ENCODE measurements around the gene FANCE.
A peak's percentile ranks its signal among the peaks of the same experiment; 100 is the strongest.
"Not testable (repeated sequence)": the region's sequence is repeated elsewhere in the genome, so short reads cannot be mapped to it uniquely, and the experiment has no call there.

Gene FANCE

GRCh38 chr6:35432702-35433101, 19.4 kb upstream of the FANCE start:
- DNase-seq (ENCODE audit: low spot score), result not testable (repeated sequence)

GRCh38 chr6:35435074-35435837, 16.9 kb upstream of the FANCE start:
- DNase-seq (ENCODE audit: low spot score), result no peak

- DNase-seq (ENCODE audit: low spot score), result no peak
Observed at GRCh38 chr6:35436071-35436857, 15.9 kb upstream of the FANCE start.

DNA sequence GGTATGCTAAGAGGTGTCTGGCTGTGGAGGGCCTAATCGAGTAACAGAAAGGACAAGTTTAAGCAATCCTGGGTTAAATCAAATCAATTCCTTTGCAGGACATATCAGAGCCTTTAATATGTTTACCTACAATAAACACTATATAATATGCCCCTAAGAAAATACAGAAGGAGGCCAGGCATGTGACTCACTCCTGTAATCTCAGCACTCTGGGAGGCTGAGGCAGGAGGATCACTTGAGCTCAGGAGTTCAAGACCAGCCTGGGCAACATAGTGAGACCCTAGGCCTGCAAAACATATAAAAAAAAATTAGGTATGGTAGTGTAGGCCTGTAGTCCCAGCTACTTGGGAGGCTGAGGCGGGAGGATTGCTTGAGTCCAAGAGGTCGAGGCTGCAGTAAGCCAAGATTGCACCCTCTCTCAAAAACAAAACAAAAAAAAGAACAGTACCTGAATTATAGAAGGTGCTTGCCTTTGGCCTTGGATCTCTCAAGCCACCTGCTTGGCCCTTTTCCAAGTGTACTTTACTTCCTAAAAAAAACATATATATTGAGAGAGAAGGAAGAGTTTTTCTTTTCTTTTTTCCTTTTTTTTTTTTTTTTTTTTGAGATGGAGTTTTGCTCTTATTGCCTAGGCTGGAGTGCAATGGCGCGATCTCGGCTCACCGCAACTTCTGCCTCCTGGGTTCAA, 13.6 kb upstream of the FANCE start:
- not testable (repeated sequence) for DNase-seq (ENCODE audit: low spot score)

DNA sequence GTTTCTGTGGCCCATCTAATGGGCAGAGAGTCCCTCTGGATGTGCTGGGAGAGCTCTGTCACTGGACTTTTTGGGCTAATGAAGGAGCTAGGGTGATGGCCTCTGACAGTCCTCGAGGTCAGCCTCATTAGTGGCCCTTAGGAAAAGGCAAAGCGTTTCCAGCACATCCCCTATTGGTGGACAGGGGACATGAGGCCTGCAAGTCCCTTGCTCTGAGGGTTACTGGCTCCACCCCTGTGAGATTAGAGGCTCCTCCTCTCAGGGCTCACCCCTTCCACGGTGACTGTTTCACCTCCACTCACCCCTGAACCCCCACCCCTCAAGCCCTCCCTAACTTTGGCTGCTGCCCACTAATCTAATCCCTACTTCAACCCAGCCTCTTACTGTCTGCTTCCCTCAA, 12.8 kb upstream of the FANCE start:
- DNase-seq (ENCODE audit: low spot score), result no peak

GRCh38 chr6:35441205-35441604, 10.9 kb upstream of the FANCE start:
- no peak for DNase-seq (ENCODE audit: low spot score)

GRCh38 chr6:35441642-35442041, 10.5 kb upstream of the FANCE start:
- DNase-seq (ENCODE audit: low spot score), result no peak

- no peak for DNase-seq (ENCODE audit: low spot score)
Observed at GRCh38 chr6:35442693-35443092, 9.4 kb upstream of the FANCE start.

DNA sequence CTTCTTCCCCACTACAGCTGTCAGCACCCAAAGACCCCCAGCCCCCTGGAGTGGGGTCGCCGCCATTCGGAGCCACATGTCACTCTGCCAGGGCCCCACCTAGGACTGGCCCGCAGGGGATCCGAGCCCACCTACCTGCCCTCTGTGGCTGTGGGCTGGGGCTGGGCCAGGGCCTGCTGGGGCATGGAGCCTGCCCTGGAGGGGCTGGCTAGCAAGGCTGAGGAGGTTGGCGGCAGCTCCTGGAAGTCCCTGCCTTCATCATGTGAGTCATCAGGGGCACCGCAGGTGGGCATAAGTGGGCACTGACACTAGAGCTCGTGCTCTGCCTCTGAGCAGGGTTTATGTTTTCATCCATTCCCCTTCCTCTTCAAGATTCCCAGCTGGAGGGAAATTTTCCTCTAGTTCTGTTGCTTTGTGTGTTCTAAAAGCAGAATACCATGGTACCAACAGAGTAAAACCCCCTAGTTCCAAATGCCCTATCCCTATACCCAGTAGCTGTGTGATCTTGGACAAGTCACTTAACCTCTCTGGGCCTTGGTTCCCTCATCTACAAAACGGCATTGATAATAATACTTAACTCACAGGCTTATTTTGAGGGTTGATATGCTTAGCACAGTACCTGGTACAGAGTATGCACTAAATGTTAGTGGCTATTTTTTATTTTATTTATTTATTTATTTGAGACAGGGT, 8.7 kb upstream of the FANCE start:
- no peak for DNase-seq (ENCODE audit: low spot score)

DNA sequence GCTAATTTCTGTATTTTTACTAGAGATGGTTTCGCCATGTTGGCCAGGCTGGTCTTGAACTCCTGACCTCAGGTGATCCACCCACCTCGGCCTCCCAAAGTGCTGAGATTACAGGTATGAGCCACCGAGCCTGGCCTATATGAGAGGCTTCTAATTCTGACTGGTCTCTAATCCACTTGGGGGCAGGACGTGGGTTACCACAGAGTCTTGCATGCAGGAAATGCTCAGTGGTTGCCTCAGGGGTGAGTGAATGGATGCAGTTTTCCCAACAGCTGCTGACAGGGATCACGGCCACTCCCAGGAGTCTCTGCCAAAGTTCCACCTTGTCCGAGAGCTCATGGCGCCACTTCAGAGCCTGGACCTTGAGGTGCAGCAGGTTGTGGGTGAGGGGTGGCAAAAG, 6.4 kb upstream of the FANCE start:
- DNase-seq (ENCODE audit: low spot score), result no peak

DNA sequence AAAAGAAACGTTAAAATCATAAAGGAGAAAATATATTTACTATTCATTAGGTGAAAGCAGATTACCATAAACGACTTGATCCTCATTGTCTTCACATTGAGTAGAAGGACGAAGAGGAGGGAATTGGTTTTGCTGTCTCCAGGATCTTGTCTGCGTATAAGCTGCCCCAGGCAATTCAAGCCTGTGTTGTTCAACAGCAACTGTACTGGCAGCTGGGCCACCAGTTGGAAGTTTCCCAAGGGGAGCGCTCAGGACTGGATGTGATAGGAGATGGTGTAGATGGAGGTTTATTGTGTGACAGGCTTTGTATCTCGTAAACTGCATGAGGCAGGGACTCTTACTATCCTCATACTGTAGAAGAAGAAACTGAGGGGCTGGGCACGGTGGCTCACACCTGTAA, 3.9 kb upstream of the FANCE start:
- DNase-seq (ENCODE audit: low spot score), result no peak

DNA sequence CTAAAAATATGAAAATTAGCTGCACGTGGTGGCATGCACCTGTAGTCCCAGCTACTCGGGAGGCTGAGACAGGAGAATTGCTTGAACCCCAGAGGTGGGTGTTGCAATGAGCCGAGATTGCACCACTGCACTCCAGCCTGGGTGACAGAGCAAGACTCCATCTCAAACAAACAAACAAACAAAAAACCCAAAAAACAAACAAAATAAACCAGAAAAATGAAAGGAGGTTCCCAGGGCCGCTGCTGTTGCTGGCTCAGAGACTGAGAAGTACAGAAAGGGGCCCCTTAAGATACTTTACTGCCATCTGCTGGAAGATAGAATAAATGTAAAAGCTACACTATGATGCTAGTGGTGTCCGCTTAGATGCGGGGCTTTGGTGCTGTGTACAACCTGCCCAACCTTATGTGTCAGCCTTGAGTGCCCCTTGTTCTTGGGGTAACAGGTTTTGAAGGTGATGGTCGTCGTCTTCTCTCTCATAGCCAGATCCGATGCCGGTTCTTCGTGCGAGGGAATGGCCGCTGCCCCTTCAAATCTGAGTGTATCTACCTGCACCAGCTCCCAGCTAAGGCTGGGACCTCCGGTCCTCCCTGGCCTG, 2.8 kb upstream of the FANCE start:
- DNase-seq (ENCODE audit: low spot score), result peak; percentile 89

GRCh38 chr6:35451354-35452182, 570 bp upstream of the FANCE start:
- no peak for DNase-seq (ENCODE audit: low spot score)

DNA sequence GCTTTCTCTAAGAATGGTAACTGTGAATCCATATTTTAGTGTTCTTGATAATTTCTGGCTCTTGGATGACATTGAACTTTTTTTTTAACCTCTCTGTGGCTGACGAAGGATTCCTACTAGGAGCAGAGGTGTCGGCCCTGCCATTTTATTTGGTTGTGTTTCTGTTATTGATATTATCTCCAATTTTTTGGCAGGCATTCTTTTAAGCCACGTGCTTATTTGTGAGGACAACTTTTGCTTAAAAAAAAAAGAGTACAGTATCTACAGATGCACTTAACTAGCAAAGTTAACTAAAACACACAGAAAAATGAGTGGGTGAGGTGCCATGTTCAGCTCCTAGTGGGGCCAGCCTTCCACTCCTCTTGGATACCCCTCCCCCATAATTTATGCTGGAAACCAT, 1.1 kb downstream of the FANCE start:
- DNase-seq (ENCODE audit: low spot score), result no peak

DNA sequence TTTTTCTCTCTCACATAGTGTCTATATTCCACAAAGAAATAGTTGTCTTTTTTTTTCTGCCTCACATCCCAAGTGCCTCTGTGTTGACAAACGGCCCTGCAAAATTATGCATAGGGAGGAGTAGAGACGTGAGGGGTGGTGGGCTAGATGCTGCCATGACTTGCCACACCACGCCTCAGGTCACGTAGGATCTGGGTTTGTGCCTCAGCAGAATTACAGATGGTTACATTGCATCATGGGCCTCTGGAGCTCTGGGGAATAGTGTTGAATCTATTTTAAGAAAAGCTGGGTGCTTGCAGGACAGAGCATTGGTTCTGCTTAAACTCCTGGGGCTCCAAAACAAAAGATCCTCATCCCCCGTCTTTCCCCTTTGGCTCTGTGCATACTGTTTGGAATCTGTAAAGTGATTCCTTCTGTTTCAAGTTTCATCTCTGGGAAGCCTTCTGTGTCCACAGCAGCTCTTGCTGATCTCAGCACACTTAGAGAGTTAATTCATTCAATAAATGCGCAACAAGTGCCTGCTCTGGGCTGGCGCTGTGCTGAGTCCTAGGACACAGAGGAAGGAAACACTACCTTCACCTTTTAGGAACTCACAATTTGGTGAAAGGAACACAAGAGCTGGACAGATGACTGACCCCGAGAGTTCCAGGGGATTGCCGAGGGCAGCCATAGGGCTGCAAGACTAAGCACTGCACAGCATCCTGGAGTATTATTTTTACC, 2.4 kb downstream of the FANCE start:
- DNase-seq (ENCODE audit: low spot score), result no peak

DNA sequence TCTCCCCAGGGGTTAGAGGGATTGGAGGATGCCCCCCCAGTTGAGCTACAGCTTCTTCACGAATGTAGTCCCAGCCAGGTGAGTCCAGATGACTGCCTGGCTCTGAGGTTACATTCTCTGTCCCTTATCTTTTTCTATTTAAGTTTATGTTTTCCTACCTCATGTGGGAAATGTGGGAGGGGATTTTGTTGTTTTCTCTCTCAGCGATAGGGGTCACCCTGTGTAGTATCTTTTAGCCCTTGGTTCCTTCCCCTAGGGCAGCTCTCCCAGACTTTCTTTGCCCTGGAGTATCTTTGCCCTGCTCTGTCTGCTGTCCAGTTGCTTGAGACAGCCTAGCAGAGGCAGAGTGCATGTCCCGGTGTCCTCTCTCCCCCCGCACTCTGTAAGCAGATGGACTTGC, 5.8 kb downstream of the FANCE start:
- no peak for DNase-seq (ENCODE audit: low spot score)

DNA sequence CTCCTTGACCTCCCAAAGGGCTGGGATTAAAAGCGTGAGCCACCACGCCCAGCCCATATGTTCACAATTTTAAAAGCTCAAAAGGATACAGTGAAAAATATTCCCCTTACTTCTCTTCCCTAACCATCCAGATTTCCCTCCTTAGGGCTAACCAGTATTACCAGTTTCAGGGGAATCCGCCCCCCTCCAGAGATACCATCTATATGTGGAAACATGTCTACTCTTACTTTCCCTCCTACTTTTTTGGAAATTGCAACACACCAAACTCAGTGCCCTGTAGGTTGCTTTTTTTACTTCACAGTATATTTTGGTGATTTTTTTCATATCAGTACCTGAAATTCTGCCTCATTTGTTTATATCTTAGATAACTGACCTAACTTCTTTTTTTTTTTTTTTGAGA, 9.1 kb downstream of the FANCE start:
- DNase-seq (ENCODE audit: low spot score), result no peak

GRCh38 chr6:35463292-35463691, 11.2 kb downstream of the FANCE start:
- DNase-seq (ENCODE audit: low spot score), result no peak

- no peak for DNase-seq (ENCODE audit: low spot score)
Observed at GRCh38 chr6:35465646-35466045, 13.5 kb downstream of the FANCE start.

Measured in AG20443 (cell line).